HG02678 (cell line): ENCODE measurements around the gene OR10D3.
"Not testable (repeated sequence)": the region's sequence is repeated elsewhere in the genome, so short reads cannot be mapped to it uniquely, and the experiment has no call there.

Source experiments
- ATAC-seq: cut with Tn5 transposase; IDR thresholded peaks from one replicate; pipeline ENCODE4 v1.9.1; 2021; ENCODE audit warnings: mild to moderate bottlenecking, moderate library complexity; ENCODE audit not compliant: unreplicated experiment

The OR10D3 gene

DNA sequence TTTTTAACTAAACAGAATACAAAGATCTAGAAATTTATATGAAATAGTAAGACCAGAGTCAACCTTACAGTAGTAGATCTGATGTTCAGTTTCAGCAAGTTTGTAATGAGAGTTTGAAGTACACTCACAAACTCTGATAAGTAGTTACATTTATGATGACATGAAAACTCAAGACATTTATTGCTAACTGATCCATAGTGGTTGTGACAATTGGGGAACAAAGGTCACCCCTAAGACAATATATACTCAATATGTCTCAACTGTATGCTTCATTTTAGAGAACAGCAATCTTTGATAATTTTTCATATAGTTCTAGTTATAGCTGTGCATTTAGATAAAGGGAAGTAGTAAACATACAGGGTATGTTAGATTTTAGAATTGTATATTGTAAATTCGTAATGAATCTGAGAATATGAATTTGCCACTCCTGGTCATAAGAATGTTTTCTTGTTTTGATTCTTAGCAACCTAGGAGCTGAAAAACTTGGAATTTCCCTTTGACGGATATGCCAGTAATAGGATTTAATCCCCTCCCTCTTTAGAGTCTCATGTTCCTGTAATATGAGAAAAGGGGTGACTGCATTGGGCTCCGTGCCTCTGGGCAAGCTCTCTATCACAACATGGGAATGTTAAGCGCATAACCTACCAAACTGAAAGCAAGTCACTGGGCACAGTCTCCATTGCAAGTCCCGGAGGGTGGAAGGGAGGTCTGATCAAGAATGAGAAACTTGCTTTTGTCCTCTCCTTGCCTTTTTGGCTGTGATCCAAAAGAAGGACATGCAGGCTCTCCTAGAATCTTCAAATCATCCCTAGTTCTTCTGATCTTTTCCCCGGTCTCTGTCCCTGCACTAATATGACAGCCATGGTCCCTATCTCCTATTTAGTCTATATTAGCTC is 11.4 kb downstream of the OR10D3 start:
- no peak for ATAC-seq

DNA sequence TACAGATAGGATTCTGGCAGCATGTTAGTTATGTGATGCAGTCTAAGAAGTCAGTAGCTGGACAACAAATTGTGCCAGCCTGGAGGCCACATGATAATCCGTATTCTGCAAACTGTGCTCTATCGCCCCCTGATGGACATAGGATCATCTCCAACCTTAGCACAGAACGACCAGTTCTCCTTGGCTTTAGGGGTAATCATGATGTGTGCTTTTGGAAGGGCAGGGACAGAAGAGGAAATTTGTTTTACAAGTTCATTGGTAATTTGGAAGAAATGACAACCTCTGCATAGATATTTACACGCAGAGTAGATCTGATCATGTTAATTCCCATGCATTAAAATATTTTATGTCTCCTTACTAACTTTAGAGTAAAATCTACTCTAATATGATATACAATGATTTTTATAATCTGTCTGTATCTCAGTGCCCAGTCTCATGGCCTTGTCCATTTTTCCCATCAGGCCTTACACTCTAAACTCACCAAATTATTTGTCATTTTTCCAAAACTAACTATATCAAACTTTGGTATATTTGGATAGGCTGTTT is 12.1 kb downstream of the OR10D3 start:
- ATAC-seq = peak; percentile 76

- ATAC-seq = no peak
Measured at GRCh38 chr11:124197999-124198398, 14.9 kb downstream of the OR10D3 start.

DNA sequence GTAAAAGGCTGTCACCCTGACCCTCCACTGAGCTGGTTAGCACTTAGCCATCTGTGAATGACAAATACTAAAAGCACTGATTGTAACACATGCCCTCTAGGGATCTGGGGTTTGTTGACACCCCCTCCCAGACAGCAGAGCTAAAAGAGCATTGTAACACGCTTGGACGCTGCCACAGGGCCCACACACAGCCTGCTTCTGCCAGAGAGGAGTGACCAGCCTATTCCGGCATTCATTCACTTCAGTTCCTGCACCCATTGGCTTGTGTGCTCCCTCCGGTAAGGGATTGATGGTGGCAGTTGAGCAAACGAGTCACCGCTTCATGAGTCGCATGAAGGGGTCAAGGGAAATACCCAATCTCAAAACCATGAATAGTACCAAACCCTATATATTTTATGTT is 15.8 kb downstream of the OR10D3 start:
- no peak for ATAC-seq

DNA sequence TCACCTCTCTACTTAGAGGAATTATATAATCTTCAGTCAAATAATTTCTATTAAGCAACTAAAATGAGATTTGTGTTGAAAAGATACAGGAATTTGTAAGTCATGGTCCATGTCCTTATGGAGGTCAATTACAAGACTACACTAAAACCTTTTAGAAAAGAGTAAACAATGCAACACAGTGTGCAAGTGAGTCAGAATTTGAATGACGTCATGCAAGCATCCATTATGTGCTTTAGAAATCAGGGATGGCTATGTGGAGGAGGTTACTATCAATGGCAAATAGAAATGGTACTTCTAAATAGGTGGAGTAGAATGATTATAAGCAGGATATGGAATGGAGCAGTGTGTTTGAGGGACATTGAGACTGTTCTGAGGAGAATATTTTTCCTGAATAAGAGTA is 16.6 kb downstream of the OR10D3 start:
- ATAC-seq = no peak

DNA sequence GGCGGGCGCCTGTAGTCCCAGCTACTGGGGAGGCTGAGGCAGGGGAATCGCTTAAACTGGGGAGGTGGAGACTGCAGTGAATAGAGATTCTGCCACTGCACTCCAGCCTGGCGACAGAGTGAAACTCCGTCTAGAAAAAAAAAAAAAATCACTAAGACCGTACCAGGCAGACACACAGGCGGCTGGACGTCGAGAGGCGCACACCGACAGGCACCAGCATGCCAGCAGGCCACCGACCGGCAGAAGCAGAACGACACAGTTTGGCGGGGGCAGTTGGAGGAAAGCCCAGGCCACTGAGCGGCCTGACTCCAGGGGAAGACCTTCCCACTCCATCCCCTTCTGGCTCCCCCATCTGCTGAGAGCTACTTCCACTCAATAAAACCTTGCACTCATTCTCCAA is 17.5 kb downstream of the OR10D3 start:
- no peak for ATAC-seq

DNA sequence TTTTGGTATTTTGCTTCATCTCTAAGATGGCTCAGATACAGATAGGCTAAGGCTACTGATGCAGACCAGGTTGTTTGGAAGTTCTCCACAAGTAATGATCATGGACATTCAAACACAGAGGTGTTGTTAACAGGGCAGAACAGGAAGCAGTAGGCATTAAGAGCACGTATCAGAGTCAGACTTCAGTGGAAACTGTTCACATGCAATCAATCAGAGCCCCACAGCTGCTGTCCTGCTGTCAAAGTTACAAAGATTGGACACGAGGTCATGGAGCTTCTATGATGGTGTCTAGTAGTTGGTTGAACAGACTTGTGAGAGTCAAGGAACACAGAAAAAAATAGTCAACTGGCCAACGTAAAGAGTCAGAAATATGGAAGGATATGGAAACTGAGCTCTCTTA is 19.8 kb downstream of the OR10D3 start:
- ATAC-seq = no peak

GRCh38 chr11:124204008-124204407 is 20.9 kb downstream of the OR10D3 start:
- no peak for ATAC-seq

- ATAC-seq = no peak
Measured at GRCh38 chr11:124207102-124207792, 24.1 kb downstream of the OR10D3 start.

DNA sequence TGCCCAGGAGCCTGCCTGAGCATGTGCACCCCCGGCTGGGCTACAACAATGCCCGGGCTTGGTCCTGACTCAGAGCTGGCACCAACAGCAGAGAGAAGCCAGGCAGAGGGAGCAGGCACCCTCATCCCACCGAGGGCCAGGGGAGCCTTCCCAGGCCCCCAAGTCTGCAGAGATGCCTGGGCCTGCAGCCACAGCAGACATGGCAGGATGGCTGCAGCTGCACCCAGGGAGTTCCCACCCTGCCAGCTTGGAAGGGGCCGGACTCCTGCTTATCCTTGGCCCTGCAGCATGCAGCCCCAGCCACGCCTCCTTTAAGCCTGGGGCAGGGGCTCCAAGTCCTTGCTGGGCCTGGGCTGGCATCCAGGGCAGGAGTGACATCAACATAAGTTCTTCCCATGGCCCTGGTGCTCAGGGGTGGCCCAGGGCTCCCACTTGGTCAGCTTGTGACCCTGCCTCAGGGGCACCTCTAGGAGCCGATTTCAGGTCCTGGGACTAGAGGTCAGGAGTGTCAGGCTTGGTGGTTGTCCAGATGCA is 26.7 kb downstream of the OR10D3 start:
- no peak for ATAC-seq

- no peak for ATAC-seq
Measured at GRCh38 chr11:124210421-124210820, 27.3 kb downstream of the OR10D3 start.

DNA sequence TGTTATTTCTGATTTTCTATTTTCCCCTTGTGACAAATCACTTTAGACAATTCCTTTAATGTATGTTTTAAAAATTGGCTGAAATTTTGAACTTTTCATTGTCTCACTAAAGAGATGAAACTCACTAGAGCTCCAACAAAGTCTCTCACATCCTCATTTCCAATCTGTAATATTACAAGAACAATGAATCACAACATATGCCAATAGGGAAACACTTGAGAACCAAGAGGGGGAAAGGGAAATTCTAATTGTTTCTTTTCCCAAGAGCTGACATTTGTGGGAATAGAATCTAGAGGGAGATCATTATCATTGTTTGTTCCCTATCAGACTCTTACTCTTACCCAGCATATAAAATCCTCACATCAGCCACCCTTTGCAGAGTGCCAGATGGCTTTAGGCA is 28.2 kb downstream of the OR10D3 start:
- no peak for ATAC-seq

DNA sequence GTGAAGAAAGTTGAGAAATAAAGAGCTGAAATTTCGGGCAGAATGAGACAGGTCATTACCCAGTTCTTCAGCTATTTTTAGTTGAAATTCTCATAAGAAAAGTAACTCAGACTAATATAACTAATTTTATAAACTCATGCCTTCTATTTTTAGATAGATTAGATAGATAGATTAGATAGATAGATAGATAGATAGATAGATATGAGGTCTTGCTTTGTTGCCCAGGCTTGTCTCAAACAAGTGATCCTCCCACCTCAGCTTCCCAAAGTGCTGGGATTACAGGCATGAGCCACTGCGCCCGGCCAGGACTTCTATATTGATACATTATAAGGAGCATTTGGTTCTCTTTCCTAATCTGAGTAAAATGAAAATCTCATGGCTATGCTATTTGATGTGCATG is 30.9 kb downstream of the OR10D3 start:
- no peak for ATAC-seq

- ATAC-seq = no peak
Measured at GRCh38 chr11:124219126-124219525, 36.0 kb downstream of the OR10D3 start.

DNA sequence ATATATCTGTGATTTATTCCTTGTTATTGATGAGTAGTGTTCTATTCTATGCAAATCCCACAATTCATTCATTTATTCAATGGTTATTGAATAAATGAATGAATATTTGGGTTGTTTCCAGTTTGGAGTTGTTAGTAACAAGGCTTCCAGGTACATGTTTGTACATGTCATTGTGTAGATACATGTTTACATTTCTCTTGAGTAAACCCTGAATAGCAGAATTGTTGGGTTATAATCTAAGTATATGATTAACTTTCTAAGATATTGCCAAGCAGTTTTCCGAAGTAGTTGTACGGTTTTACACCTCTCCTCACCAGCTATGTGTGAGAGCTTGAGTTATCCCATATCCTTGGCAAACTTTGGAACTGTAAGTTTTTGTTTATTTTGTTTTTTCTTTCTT is 39.3 kb downstream of the OR10D3 start:
- ATAC-seq = no peak

DNA sequence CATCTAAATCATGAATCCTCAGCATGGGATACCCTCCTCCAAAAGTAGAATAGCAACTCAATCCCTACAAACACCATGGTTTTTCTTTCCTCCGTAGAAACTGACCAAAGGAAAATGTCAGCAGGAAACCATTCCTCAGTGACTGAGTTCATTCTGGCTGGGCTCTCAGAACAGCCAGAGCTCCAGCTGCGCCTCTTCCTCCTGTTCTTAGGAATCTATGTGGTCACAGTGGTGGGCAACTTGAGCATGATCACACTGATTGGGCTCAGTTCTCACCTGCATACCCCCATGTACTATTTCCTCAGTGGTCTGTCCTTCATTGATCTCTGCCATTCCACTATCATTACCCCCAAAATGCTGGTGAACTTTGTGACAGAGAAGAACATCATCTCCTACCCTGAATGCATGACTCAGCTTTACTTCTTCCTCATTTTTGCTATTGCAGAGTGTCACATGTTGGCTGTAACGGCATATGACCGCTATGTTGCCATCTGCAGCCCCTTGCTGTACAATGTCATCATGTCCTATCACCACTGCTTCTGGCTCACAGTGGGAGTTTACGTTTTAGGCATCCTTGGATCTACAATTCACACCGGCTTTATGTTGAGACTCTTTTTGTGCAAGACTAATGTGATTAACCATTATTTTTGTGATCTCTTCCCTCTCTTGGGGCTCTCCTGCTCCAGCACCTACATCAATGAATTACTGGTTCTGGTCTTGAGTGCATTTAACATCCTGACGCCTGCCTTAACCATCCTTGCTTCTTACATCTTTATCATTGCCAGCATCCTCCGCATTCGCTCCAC is 41.7 kb downstream of the OR10D3 start:
- not testable (repeated sequence) for ATAC-seq

GRCh38 chr11:124225471-124225870 is 42.3 kb downstream of the OR10D3 start:
- no peak for ATAC-seq

GRCh38 chr11:124233376-124233775 is 50.2 kb downstream of the OR10D3 start:
- no peak for ATAC-seq
